Naive thymus-derived CD4-positive, alpha-beta T cell (primary cell): ENCODE results near the gene KIF20B. TPM values are rescaled to one million over a fixed set of nuclear protein-coding genes. Genes with fewer than 3 reads are reported as not detected.

Source experiments
- ATAC-seq: fragments of 150-1000 bp; cut with Tn5 transposase; 2 replicates; pipeline ENCODE4 v1.10.0; 2021; ENCODE audit warnings: mild to moderate bottlenecking, moderate library complexity
- CTCF ChIA-PET: fragments of 350-600 bp; sonication (Branson Sonifier 250); formaldehyde crosslinking; loops from one replicate; lab custom pipeline; 2021; ENCODE audit warnings: antibody characterized with exemption; lab: Charles Lee
- POLR2A ChIA-PET: fragments of 350-600 bp; sonication (Branson Sonifier 250); formaldehyde crosslinking; loops from one replicate; lab custom pipeline; 2021; ENCODE audit warnings: antibody characterized with exemption, inconsistent platforms; lab: Charles Lee
- DNase-seq, 9 donors: peaks; one replicate each; pipeline versions ENCODE4 v3.0.0 to v3.0.0-alpha.2; 2020 to 2022; ENCODE audit warnings: mixed read lengths in 1 of 9
- H3K27ac ChIP-seq: one replicate; pipeline ENCODE4 v1.7.0; 2013; ENCODE audit warnings: mild to moderate bottlenecking, low read depth, low read length, moderate library complexity
- H3K27me3 ChIP-seq, 2 donors: one replicate each; pipeline ENCODE4 v1.7.0; 2013; ENCODE audit warnings: low read length in 2 of 2, mild to moderate bottlenecking in 2 of 2, moderate library complexity in 2 of 2; ENCODE audit not compliant: control insufficient read depth in 2 of 2, insufficient read depth in 2 of 2
- H3K36me3 ChIP-seq, 3 experiments: 1 replicate in 2 of 3; 2 replicates in 1 of 3; pipeline ENCODE4 v1.7.0; 2013; ENCODE audit warnings: low read length in 3 of 3, mild to moderate bottlenecking in 3 of 3, moderate library complexity in 1 of 3; ENCODE audit not compliant: insufficient read depth in 3 of 3, control insufficient read depth in 2 of 3
- H3K4me1 ChIP-seq, 2 donors: one replicate each; pipeline ENCODE4 v1.7.0; 2013; ENCODE audit warnings: low read length in 2 of 2, mild to moderate bottlenecking in 2 of 2, moderate library complexity in 1 of 2; ENCODE audit not compliant: control insufficient read depth in 2 of 2, insufficient read depth in 2 of 2
- H3K4me3 ChIP-seq: 2 replicates; pipeline ENCODE4 v1.7.0; 2013; ENCODE audit warnings: mild to moderate bottlenecking, low read length
- H3K9me3 ChIP-seq, 3 experiments: 1 replicate in 2 of 3; 2 replicates in 1 of 3; pipeline ENCODE4 v1.7.0; 2013; ENCODE audit warnings: low read length in 3 of 3; ENCODE audit not compliant: control insufficient read depth in 2 of 3
- H3K27ac Mint-ChIP-seq, 9 donors: one replicate each; pipeline ENCODE4 v1.8.0; 2020 to 2022; ENCODE audit warnings: mixed read lengths in 9 of 9, mild to moderate bottlenecking in 8 of 9, moderate library complexity in 5 of 9, inconsistent platforms in 2 of 9
- H3K27me3 Mint-ChIP-seq, 5 donors: one replicate each; pipeline ENCODE4 v1.8.0; 2021 to 2022; ENCODE audit warnings: mixed read lengths in 5 of 5, mild to moderate bottlenecking in 1 of 5
- H3K36me3 Mint-ChIP-seq, 5 donors: one replicate each; pipeline ENCODE4 v1.8.0; 2020 to 2022; ENCODE audit warnings: mixed read lengths in 5 of 5, mild to moderate bottlenecking in 3 of 5, inconsistent platforms in 1 of 5
- H3K4me1 Mint-ChIP-seq, 7 donors: one replicate each; pipeline ENCODE4 v1.8.0; 2020 to 2022; ENCODE audit warnings: mixed read lengths in 7 of 7, mild to moderate bottlenecking in 3 of 7, inconsistent platforms in 1 of 7
- H3K4me3 Mint-ChIP-seq, 10 donors: one replicate each; pipeline ENCODE4 v1.8.0; 2020 to 2022; ENCODE audit warnings: mild to moderate bottlenecking in 10 of 10, mixed read lengths in 10 of 10, moderate library complexity in 6 of 10, inconsistent platforms in 2 of 10
- H3K9me3 Mint-ChIP-seq, 11 donors: one replicate each; pipeline ENCODE4 v1.8.0; 2020 to 2022; ENCODE audit warnings: mixed read lengths in 11 of 11, mild to moderate bottlenecking in 4 of 11, inconsistent platforms in 1 of 11, moderate library complexity in 1 of 11
- intact Hi-C, 2 donors: fragments of 100-400 bp; cut with micrococcal nuclease; formaldehyde crosslinking; loops; one replicate each; pipeline ENCODE4 v1.15.1; 2023
- polyA plus RNA-seq, 2 donors: library from polyadenylated mRNA; unstranded; fragments of 300-500 nt; fragmentation: Illumina TruSeq; gene quantifications; one replicate each; pipeline ENCODE4 v1.2.3, GENCODE V29; 2021
- total RNA-seq, 6 experiments: library from RNA in 5 of 6; stranded (reverse) in 5 of 6; gene quantifications; 1 replicate in 5 of 6; 2 replicates in 1 of 6; pipeline ENCODE4 v1.2.3 and lab custom pipeline; 2021 to 2026

KIF20B gene
- total and polyA plus RNA-seq, 7 experiments from 2014 or later: 14.5 to 49.0 (median 20.1) TPM

GRCh38 chr10:89795840-89796239 lies 94.5 kb downstream of the KIF20B start:
- Mint-ChIP-seq H3K27ac (no peak overlapping the region), H3K9me3 (no peaks in the 10 kb centered on the region), H3K4me3 (no peak overlapping the region), H3K4me1 (no peaks in the 10 kb centered on the region), H3K27me3 (peaks cover 0 to 9% (median 4%) of the 10 kb centered on the region in 5 donors), H3K36me3 (no peaks in the 10 kb centered on the region)
- Histone ChIP-seq H3K4me3 (no peak overlapping the region), H3K36me3 (no peaks in the 10 kb centered on the region), H3K27me3 (no peaks in the 10 kb centered on the region), H3K9me3 (no peaks in the 10 kb centered on the region), H3K4me1 (no peaks in the 10 kb centered on the region), H3K27ac (no peak overlapping the region)
- POLR2A ChIA-PET: no interaction called here
- intact Hi-C loops: loop anchor here in 1 of 2 donors (10.0 kb wide), 1 partner anchor 179 kb away; no protein-coding TSS in a partner anchor
- no peak for DNase-seq
- CTCF ChIA-PET: interaction anchor here (0.6 to 1.2 kb wide), 3 partner anchors 14 to 1069 kb away, joined by 3 to 4 read pairs (median 3); no protein-coding TSS in a partner anchor
- no peak for ATAC-seq

- POLR2A ChIA-PET: no interaction called here
- no peak overlapping the region for H3K4me3 Mint-ChIP-seq
- Histone ChIP-seq H3K36me3 (no peaks in the 10 kb centered on the region), H3K27me3 (no peaks in the 10 kb centered on the region), H3K4me1 (peaks cover 0 to 3% of the 10 kb centered on the region in 2 donors), H3K27ac (no peak overlapping the region), H3K9me3 (no peaks in the 10 kb centered on the region), H3K4me3 (no peak overlapping the region)
- intact Hi-C loops: loop anchor here in 1 of 2 donors (10.0 kb wide), 1 partner anchor 177 kb away; no protein-coding TSS in a partner anchor
- H3K4me1 Mint-ChIP-seq: no peaks in the 10 kb centered on the region
- no peak for ATAC-seq
- H3K9me3 Mint-ChIP-seq: no peaks in the 10 kb centered on the region
- CTCF ChIA-PET: no interaction called here
- no peak overlapping the region for H3K27ac Mint-ChIP-seq
- H3K36me3 Mint-ChIP-seq: no peaks in the 10 kb centered on the region
- no peak for DNase-seq
- H3K27me3 Mint-ChIP-seq: peaks cover 0 to 12% (median 6%) of the 10 kb centered on the region in 5 donors
Measured at GRCh38 chr10:89798092-89798491, 96.7 kb downstream of the KIF20B start.

DNA sequence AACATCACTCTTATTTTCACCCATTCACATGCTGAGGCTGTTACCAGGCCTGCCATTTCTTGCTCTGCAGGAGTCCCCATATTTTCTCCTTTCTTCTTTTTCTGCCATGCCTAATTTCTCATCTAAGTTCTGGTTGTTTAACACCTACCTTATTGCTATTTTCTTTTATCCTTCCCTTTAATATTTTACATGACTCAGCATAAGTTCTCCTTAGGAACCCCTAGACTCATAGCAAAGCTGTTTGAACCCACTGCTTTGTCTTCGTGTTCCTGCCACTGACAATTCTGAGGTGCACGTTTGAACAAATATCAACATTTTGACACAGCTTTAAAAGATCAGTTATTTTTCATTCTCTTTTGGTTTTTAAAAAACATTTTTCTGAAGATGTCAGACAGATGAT lies 98.2 kb downstream of the KIF20B start:
- no peak overlapping the region for H3K27ac Mint-ChIP-seq
- no peak overlapping the region for H3K4me3 Mint-ChIP-seq
- no peaks in the 10 kb centered on the region for H3K36me3 Mint-ChIP-seq
- Histone ChIP-seq H3K27ac (no peak overlapping the region), H3K4me3 (no peak overlapping the region), H3K27me3 (no peaks in the 10 kb centered on the region), H3K9me3 (no peaks in the 10 kb centered on the region), H3K36me3 (no peaks in the 10 kb centered on the region), H3K4me1 (peaks cover 0 to 3% of the 10 kb centered on the region in 2 donors)
- no peak for ATAC-seq
- DNase-seq: no peak
- intact Hi-C loops: loop anchor here in 1 of 2 donors (10.0 kb wide), 1 partner anchor 175 kb away; no protein-coding TSS in a partner anchor
- POLR2A ChIA-PET: no interaction called here
- peaks cover 0 to 6% (median 5%) of the 10 kb centered on the region in 5 donors for H3K27me3 Mint-ChIP-seq
- CTCF ChIA-PET: no interaction called here
- H3K4me1 Mint-ChIP-seq: peaks cover 0 to 5% (median 0%) of the 10 kb centered on the region in 7 donors
- H3K9me3 Mint-ChIP-seq: no peaks in the 10 kb centered on the region

- Mint-ChIP-seq H3K27ac (no peak overlapping the region), H3K4me3 (no peak overlapping the region), H3K27me3 (peaks cover 0 to 10% (median 5%) of the 10 kb centered on the region in 5 donors), H3K36me3 (no peaks in the 10 kb centered on the region), H3K4me1 (peaks cover 5 to 15% (median 6%) of the 10 kb centered on the region in 7 donors), H3K9me3 (no peaks in the 10 kb centered on the region)
- H3K36me3 ChIP-seq: no peaks in the 10 kb centered on the region
- no peak overlapping the region for H3K4me3 ChIP-seq
- DNase-seq: peak in 1 of 9 donors; percentile 49
- H3K27me3 ChIP-seq: no peaks in the 10 kb centered on the region
- peaks cover 0 to 3% of the 10 kb centered on the region in 2 donors for H3K4me1 ChIP-seq
- no peaks in the 10 kb centered on the region for H3K9me3 ChIP-seq
- ChIA-PET CTCF (no interaction called here), POLR2A (no interaction called here)
- no peak for ATAC-seq
- H3K27ac ChIP-seq: no peak overlapping the region
- intact Hi-C loops: no loop called here
Measured at GRCh38 chr10:89805599-89806013, 104.2 kb downstream of the KIF20B start.

GRCh38 chr10:89808842-89809241 lies 107.5 kb downstream of the KIF20B start:
- Mint-ChIP-seq H3K27ac (no peak overlapping the region), H3K27me3 (peaks cover 0 to 22% (median 0%) of the 10 kb centered on the region in 5 donors)
- POLR2A ChIA-PET: no interaction called here

DNA sequence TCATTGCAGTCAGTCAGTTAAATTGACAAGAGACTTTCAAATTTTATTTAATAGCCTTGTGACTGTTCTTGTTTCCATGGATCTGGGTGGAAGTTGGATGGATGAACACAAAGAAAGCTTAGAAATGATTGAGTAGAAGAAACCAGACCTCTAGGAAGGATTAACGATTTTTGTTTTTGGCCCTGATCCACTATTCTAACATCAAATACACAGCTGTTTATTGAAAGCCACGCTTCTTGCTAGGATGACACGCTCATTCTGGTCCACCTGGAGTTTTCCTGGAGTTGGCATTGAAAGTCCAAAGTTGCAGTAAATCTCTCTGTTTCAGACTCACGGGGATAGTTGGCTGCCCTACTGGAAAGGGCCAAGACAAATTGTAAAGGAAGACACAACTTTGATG lies 108.4 kb downstream of the KIF20B start:
- Mint-ChIP-seq H3K9me3 (no peaks in the 10 kb centered on the region), H3K27me3 (peaks cover 0 to 27% (median 0%) of the 10 kb centered on the region in 5 donors), H3K4me3 (no peak overlapping the region), H3K36me3 (no peaks in the 10 kb centered on the region), H3K4me1 (peaks cover 5 to 11% (median 6%) of the 10 kb centered on the region in 7 donors), H3K27ac (no peak overlapping the region)
- Histone ChIP-seq H3K27me3 (no peaks in the 10 kb centered on the region), H3K27ac (no peak overlapping the region), H3K4me3 (no peak overlapping the region), H3K36me3 (no peaks in the 10 kb centered on the region), H3K4me1 (no peaks in the 10 kb centered on the region), H3K9me3 (no peaks in the 10 kb centered on the region)
- POLR2A ChIA-PET: no interaction called here
- no peak for ATAC-seq
- intact Hi-C loops: no loop called here
- no peak for DNase-seq
- CTCF ChIA-PET: no interaction called here

More at GRCh38 chr10:89808842-89809241, 107.5 kb downstream of the KIF20B start:
- Histone ChIP-seq H3K4me1 (no peaks in the 10 kb centered on the region), H3K27ac (no peak overlapping the region), H3K27me3 (no peaks in the 10 kb centered on the region), H3K9me3 (no peaks in the 10 kb centered on the region), H3K36me3 (no peaks in the 10 kb centered on the region), H3K4me3 (no peak overlapping the region)
- no peak for DNase-seq
- H3K9me3 Mint-ChIP-seq: no peaks in the 10 kb centered on the region
- no peaks in the 10 kb centered on the region for H3K36me3 Mint-ChIP-seq
- CTCF ChIA-PET: no interaction called here
- H3K4me3 Mint-ChIP-seq: no peak overlapping the region
- intact Hi-C loops: no loop called here
- peak; percentile 24 for ATAC-seq
- peaks cover 5 to 11% (median 6%) of the 10 kb centered on the region in 7 donors for H3K4me1 Mint-ChIP-seq

DNA sequence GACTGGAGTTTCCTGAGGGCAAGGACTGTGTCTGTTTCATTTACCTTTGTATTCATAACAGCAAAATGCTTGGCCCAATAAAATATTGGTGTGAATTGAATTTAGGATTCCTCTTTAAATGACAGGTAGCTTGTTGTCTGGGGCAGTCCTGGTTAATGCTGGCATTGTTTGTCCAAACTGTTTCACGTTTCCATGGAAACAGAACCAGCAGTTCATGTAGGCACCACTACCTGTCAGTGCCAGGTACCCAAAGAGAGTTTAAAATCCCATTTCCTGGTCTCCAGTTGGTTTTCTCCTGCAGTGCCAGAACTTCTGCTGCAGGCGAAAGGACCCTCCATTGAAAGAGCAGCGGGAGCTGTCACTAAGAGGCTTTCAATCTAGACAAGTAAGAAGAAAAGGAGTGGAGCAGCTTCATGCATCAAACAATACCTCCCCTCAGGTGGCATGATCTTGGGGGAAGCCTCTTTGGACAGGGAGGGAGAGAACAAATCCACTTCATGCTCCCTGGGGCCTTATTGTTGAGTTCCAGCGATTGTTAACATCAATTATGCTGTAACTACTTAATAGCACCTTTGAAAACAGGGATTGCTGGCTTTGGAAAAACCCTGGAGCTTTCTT lies 109.6 kb downstream of the KIF20B start:
- H3K27ac ChIP-seq: no peak overlapping the region
- Mint-ChIP-seq H3K36me3 (no peaks in the 10 kb centered on the region), H3K4me3 (no peak overlapping the region), H3K27me3 (peaks cover 0 to 27% (median 0%) of the 10 kb centered on the region in 5 donors), H3K9me3 (no peaks in the 10 kb centered on the region), H3K4me1 (peaks cover 0 to 2% (median 0%) of the 10 kb centered on the region in 7 donors), H3K27ac (no peak overlapping the region)
- DNase-seq: no peak
- POLR2A ChIA-PET: no interaction called here
- no peaks in the 10 kb centered on the region for H3K27me3 ChIP-seq
- no peaks in the 10 kb centered on the region for H3K36me3 ChIP-seq
- no peak overlapping the region for H3K4me3 ChIP-seq
- no peak for ATAC-seq
- no peaks in the 10 kb centered on the region for H3K4me1 ChIP-seq
- CTCF ChIA-PET: no interaction called here
- H3K9me3 ChIP-seq: no peaks in the 10 kb centered on the region
- intact Hi-C loops: no loop called here
